ENCODE measurements around the gene PFKFB3. TPM values are rescaled to one million over a fixed set of nuclear protein-coding genes. Genes with fewer than 3 reads are reported as not detected.

PFKFB3 gene
- total RNA-seq, 1 donor from 2014 or later: 44.5 TPM

DNA sequence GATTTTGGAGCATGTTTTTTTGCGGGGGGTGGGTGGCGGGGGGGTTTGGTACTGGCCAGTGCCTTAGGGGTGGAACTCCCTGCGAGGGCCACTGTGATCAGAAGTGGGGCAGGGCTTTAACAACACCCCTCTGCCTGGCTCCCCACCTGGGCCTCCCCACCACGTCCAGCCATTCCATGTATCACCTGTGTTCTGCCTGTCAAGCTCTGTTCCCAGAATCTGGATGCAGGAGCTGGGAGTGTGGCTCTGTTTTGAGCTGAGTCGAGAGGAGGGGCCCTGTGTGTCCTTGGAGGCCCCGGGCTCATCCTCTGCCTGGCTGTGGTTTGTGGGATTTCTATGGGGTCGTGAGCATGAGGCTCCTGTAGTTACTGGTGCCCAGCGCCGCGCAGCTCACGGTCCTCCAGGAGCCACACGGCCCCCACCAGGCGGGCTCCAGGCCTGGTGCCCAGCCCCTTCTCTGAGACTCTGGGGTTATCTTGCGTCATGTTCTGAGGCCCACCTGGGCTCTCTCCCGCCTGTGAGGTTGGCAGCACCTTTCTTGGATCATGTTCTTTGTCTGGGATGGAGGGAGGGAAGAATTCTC lies 29.6 kb downstream of the PFKFB3 start:
- Histone ChIP-seq H3K36me3 (ENCODE audit: control insufficient read depth, insufficient read depth, low read length) (peaks cover 6% of the 10 kb centered on the region), H3K4me3 (ENCODE audit: low read depth, low read length) (no peak overlapping the region), H3K27me3 (ENCODE audit: control insufficient read depth, insufficient read depth, low read length) (no peaks in the 10 kb centered on the region)
- TF ChIP-seq, protein P1, sequence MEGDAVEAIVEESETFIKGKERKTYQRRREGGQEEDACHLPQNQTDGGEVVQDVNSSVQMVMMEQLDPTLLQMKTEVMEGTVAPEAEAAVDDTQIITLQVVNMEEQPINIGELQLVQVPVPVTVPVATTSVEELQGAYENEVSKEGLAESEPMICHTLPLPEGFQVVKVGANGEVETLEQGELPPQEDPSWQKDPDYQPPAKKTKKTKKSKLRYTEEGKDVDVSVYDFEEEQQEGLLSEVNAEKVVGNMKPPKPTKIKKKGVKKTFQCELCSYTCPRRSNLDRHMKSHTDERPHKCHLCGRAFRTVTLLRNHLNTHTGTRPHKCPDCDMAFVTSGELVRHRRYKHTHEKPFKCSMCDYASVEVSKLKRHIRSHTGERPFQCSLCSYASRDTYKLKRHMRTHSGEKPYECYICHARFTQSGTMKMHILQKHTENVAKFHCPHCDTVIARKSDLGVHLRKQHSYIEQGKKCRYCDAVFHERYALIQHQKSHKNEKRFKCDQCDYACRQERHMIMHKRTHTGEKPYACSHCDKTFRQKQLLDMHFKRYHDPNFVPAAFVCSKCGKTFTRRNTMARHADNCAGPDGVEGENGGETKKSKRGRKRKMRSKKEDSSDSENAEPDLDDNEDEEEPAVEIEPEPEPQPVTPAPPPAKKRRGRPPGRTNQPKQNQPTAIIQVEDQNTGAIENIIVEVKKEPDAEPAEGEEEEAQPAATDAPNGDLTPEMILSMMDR (IDR thresholded peaks at IDR 0.05; ENCODE audit: insufficient read depth, low read length, poor library complexity, severe bottlenecking): no peak
- DNase-seq (ENCODE audit: low read depth): no peak

- TF ChIP-seq, protein P1 (IDR thresholded peaks at IDR 0.05; ENCODE audit: insufficient read depth, low read length, poor library complexity, severe bottlenecking): no peak
- Histone ChIP-seq H3K36me3 (ENCODE audit: control insufficient read depth, insufficient read depth, low read length) (peaks cover 6% of the 10 kb centered on the region), H3K4me3 (ENCODE audit: low read depth, low read length) (no peak overlapping the region), H3K27me3 (ENCODE audit: control insufficient read depth, insufficient read depth, low read length) (no peaks in the 10 kb centered on the region)
- DNase-seq (ENCODE audit: low read depth): no peak
These were observed 30.4 kb downstream of the PFKFB3 start for GRCh38 chr10:6232846-6233724.

DNA sequence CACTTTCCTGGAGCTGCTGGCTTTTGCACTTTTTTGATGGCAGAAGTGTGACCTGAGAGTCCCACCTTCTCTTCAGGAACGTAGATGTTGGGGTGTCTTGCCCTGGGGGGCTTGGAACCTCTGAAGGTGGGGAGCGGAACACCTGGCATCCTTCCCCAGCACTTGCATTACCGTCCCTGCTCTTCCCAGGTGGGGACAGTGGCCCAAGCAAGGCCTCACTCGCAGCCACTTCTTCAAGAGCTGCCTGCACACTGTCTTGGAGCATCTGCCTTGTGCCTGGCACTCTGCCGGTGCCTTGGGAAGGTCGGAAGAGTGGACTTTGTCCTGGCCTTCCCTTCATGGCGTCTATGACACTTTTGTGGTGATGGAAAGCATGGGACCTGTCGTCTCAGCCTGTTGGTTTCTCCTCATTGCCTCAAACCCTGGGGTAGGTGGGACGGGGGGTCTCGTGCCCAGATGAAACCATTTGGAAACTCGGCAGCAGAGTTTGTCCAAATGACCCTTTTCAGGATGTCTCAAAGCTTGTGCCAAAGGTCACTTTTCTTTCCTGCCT lies 31.1 kb downstream of the PFKFB3 start:
- no peak for DNase-seq (ENCODE audit: low read depth)
- Histone ChIP-seq H3K27me3 (ENCODE audit: control insufficient read depth, insufficient read depth, low read length) (no peaks in the 10 kb centered on the region), H3K4me3 (ENCODE audit: low read depth, low read length) (no peak overlapping the region), H3K36me3 (ENCODE audit: control insufficient read depth, insufficient read depth, low read length) (peaks cover 6% of the 10 kb centered on the region)
- TF ChIP-seq, protein P1 (IDR thresholded peaks at IDR 0.05; ENCODE audit: insufficient read depth, low read length, poor library complexity, severe bottlenecking): no peak

DNA sequence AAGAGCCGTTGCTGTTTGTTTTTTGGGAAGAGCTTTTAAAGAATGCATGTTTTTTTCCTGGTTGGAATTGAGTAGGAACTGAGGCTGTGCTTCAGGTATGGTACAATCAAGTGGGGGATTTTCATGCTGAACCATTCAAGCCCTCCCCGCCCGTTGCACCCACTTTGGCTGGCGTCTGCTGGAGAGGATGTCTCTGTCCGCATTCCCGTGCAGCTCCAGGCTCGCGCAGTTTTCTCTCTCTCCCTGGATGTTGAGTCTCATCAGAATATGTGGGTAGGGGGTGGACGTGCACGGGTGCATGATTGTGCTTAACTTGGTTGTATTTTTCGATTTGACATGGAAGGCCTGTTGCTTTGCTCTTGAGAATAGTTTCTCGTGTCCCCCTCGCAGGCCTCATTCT lies 31.6 kb downstream of the PFKFB3 start:
- Histone ChIP-seq H3K27me3 (ENCODE audit: control insufficient read depth, insufficient read depth, low read length) (no peaks in the 10 kb centered on the region), H3K4me3 (ENCODE audit: low read depth, low read length) (no peak overlapping the region), H3K36me3 (ENCODE audit: control insufficient read depth, insufficient read depth, low read length) (peaks cover 6% of the 10 kb centered on the region)
- TF ChIP-seq, protein P1 (IDR thresholded peaks at IDR 0.05; ENCODE audit: insufficient read depth, low read length, poor library complexity, severe bottlenecking): no peak
- DNase-seq (ENCODE audit: low read depth): no peak

GRCh38 chr10:6236349-6237198 lies 33.8 kb downstream of the PFKFB3 start:
- no peaks in the 10 kb centered on the region for H3K27me3 ChIP-seq (ENCODE audit: control insufficient read depth, insufficient read depth, low read length)
- no peak overlapping the region for H3K4me3 ChIP-seq (ENCODE audit: low read depth, low read length)
- TF ChIP-seq, protein P1 (IDR thresholded peaks at IDR 0.05; ENCODE audit: insufficient read depth, low read length, poor library complexity, severe bottlenecking): no peak
- no peak for DNase-seq (ENCODE audit: low read depth)
- H3K36me3 ChIP-seq (ENCODE audit: control insufficient read depth, insufficient read depth, low read length): peaks cover 6% of the 10 kb centered on the region

Measured in kidney epithelial cell (primary cell).